Stimulated activated CD4-positive, alpha-beta T cell treated with anti-CD3 and anti-CD28 coated beads, Interleukin-1b, Interleukin-23, amount 100 ng/mL, for 1 hour (primary cell): ENCODE data around the gene TNS1.

ENCODE experiments used
- DNase-seq, 2 donors: peaks; one replicate each; pipeline ENCODE4 v3.0.0-alpha.2; 2020; ENCODE audit warnings: low read depth in 2 of 2

The TNS1 gene

GRCh38 chr2:217929757-217930707 is 72.8 kb downstream of the TNS1 start:
- DNase-seq = no peak

GRCh38 chr2:217929272-217929671 is 73.5 kb downstream of the TNS1 start:
- no peak for DNase-seq

- no peak for DNase-seq
Measured at GRCh38 chr2:217928324-217929181, 74.2 kb downstream of the TNS1 start.

GRCh38 chr2:217927601-217928323 is 75.0 kb downstream of the TNS1 start:
- no peak for DNase-seq

- DNase-seq = no peak
Measured at GRCh38 chr2:217926801-217927200, 76.0 kb downstream of the TNS1 start.

GRCh38 chr2:217924346-217924901 is 78.4 kb downstream of the TNS1 start:
- DNase-seq = no peak

- DNase-seq = no peak
Measured at GRCh38 chr2:217923007-217923686, 79.6 kb downstream of the TNS1 start.

GRCh38 chr2:217922101-217923006 is 80.4 kb downstream of the TNS1 start:
- no peak for DNase-seq

GRCh38 chr2:217920879-217921603 is 81.8 kb downstream of the TNS1 start:
- no peak for DNase-seq

GRCh38 chr2:217919781-217920351 is 82.9 kb downstream of the TNS1 start:
- DNase-seq = no peak

- DNase-seq = no peak
Measured at GRCh38 chr2:217919204-217919603, 83.6 kb downstream of the TNS1 start.

- DNase-seq = no peak
Measured at GRCh38 chr2:217918308-217919024, 84.3 kb downstream of the TNS1 start.

- DNase-seq = no peak
Measured at GRCh38 chr2:217916504-217917254, 86.1 kb downstream of the TNS1 start.

GRCh38 chr2:217915706-217916105 is 87.1 kb downstream of the TNS1 start:
- DNase-seq = no peak

- DNase-seq = no peak
Measured at GRCh38 chr2:217914878-217915277, 87.9 kb downstream of the TNS1 start.

GRCh38 chr2:217914078-217914477 is 88.7 kb downstream of the TNS1 start:
- DNase-seq = no peak

GRCh38 chr2:217913436-217913835 is 89.4 kb downstream of the TNS1 start:
- no peak for DNase-seq
